HG03442 (cell line): ENCODE results near the gene CFAP210.
"Not testable (repeated sequence)": the region's sequence is repeated elsewhere in the genome, so short reads cannot be mapped to it uniquely, and the experiment has no call there.

Source experiments
- ATAC-seq: cut with Tn5 transposase; IDR thresholded peaks from one replicate; pipeline ENCODE4 v1.9.1; 2021; ENCODE audit warnings: mild to moderate bottlenecking, moderate library complexity; ENCODE audit not compliant: unreplicated experiment

Gene CFAP210

DNA sequence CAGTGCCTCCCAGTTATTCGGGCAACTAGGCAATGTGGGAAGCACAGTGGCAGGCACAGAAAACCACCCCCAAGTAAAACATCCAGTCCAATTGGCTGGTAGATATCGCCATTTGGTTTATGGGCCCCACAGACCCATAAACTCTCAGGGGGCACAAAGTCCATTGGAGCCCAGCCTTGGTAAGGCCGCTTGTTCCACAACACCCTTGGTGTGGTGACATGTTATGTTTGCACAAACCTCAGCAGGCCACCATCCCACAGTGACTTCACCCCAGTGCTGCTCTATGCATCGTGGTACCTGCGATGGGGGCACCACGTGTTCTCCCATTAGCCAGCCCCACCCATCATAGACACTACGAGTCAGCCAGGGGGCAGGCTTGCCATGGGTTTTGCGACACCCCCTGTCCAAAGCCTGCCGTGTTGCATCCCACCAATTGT, 18.6 kb upstream of the CFAP210 start:
- no peak for ATAC-seq

DNA sequence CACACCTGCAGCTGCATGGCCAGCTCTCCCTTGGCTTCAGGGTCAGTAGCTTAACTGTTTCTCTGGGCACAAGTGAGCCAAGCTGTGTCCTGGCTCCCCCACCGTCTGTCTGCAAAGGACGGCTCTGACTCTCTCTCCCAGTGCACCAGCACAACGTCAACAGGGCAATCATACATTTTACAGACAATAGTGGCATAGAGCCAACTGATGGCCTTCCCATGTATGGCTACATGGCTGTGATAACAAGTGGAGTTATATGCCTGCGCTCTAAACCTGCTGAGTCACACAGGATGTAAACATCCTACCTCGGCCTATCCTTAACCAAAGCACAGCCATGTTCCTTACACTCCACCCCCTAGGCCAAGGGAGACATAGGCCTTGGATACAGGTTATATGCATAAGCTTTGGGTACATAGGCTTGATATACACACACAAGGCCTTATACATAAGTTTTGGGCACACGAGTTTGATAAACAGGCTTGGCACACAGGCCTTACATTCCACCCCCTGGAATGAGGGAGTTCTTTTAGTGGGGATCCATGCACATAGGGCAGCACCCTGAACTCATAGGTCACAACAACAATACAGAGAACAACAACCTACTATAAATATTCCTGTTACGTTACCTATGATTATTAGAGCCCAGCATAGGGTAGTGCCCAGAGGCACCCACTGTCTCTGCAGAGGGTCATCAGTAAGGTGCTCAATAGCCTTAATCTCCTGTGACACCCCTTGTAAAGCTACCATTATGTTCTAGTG, 17.7 kb upstream of the CFAP210 start:
- ATAC-seq: no peak

DNA sequence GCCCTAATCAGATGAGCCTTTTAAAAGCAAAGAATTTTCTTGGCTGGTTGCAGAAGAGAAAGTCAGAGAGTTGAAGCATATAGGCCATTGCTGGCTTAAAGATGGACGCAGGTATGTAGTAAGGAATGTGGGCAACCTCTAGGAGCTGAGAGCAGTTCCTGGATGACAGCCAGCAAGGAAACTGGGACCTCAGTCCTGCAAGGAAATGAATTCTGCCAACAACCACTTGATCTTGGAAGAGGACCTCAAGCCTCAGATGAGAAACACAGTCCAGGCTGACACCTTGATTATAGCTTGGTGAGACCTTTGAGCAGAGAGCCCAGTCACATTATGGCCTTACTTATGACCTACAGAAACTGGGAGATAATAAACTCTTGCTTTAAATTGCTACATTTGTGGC, 15.8 kb upstream of the CFAP210 start:
- no peak for ATAC-seq

DNA sequence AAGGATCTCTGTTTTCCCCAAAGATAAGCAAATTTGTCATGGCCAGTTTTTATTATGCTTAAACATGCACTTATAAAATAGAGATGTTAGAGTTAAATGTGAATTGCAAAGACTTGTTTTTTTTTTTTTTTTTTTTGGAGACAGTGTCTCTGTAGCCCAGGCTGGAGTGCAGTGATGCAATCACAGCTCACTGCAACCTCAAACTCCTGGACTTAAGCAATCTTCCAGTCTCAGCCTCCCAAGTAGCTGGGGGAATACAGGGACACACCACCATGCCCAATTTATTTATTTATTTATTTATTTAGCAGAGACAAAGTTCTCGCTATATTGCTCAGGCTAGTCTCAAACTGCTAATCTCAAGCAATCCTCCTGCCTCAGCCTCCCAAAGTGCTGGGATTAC, 15.1 kb upstream of the CFAP210 start:
- ATAC-seq: no peak

DNA sequence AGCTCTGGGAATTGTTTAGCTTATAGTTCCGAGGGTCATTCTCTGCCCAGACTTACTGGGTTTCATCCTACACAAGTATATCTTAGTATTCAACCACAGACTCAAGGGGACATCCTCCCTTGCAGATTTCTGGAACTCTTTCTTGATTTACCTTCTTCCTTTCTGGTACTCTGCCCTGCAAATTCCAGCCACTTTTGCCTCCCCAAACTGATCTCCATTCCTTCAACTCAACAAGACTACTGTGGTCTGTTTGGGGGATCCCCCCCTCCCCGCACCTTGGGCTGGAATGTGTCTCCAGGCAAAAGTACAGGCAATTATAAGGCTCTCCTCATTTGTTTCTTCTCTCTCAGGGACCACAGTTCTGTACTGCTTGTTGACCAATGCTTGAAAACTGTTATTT, 13.4 kb upstream of the CFAP210 start:
- no peak for ATAC-seq

DNA sequence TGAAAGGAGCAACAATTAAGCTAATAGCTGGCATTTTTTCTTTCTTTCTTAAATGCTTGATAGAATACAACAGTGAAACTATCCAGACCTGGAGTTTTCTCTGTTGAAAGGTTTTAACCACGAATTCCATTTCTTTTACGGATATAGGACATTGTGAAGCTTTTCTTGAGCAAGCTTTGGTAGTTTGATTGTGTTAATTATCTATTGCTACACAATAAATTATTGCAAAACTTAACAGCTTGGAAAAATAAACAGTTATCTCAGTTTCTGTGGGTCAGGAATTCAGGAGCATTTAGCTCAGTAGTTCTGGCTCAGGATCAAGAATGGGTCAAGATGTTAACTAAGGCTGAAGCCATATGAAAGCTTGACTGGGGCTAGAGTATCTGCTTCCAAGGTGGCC, 11.7 kb upstream of the CFAP210 start:
- no peak for ATAC-seq

DNA sequence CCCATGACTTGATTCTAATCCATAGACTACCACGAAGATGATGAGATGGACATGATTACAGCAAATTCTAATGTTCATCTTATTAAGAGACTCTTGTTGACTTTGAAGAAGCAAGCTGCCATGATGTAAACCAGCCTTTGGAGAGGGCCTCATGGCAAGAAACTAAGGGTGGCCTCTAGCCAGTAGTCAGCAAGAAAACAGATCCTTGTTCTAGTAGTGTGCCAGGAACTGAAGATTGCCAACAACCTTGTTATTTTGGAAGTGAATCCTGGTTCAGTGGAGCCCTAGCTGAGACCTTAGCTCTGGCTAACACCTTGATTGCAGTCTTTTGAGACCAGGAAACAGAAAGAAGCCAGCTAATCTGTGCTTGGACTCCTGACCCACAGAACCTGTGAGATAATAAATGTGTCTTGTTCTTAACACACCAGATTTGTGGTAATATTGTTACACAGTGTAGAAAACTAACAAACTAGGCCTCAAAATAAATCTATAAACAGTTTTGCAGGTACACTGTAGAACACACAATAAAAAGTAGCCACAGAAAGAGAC, 10.0 kb upstream of the CFAP210 start:
- no peak for ATAC-seq

DNA sequence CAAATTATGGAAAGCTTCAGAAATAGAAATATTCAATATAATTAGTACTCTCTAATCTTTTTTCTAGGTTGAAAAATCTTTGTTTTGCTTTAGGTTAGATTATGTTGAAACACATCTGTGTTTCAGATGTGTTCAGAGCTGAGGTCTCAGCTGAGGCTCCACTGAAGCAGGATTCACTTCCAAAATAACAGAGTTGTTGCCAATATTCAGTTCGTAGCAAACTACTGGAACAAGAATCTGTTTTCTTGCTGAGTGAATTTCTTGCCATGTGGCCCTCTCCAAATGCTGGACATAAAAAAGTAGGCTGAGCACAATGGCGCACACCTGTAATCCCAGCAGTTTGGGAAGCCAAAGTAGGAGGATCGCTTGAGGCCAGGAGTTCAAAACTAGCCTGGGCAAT, 8.8 kb upstream of the CFAP210 start:
- no peak for ATAC-seq

DNA sequence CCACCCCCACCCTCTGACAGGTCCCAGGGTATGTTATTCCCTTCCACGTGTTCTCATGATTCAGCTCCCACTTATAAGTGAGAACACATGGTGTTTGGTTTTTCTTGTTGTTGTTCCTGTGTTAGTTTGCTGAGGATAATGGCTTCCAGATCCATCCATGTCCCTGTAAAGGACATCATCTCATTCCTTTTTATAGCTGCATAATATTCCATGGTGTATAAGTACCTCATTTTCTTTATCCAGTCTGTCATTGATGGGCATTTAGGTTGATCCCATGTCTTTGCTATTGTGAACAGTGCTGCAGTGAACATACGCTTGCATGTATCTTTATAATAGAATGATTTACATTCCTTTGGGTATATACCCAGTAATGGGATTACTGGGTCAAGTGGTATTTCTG, 5.0 kb upstream of the CFAP210 start:
- ATAC-seq: not testable (repeated sequence)

DNA sequence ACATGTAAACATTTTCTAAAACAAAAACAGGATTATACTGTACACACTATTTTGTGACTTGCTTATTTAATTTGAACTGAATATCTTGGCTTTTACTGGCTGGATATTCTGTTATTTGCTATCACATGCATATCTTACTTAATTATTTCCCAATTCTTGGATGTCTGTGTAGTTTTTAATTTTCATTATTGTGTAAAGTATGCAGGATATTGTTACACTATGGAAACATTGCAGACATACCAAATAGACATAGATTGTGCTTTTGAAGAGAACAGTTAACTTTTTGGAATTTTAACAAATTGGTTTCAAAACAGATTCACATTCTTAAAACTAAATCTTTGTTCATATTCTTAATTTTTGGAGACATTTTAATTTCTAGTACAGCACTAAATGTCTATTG, 2.2 kb upstream of the CFAP210 start:
- no peak for ATAC-seq

DNA sequence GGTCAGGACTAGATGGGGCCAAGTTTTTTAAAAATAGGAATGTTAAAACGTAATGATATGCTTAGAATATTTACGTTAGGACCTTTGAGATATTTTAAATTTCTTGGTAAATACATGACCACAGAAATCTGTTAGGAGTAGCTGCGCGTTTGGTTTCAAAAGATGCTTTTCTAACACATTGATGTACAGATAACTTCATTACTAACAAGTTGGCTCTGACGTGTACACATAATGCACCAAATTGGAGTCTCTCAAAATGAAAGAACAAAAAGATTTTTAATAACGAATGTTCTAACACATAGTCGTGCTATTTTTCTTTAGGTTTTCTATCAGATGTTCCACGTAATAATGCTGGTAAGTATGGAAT, 672 bp upstream of the CFAP210 start:
- no peak for ATAC-seq

DNA sequence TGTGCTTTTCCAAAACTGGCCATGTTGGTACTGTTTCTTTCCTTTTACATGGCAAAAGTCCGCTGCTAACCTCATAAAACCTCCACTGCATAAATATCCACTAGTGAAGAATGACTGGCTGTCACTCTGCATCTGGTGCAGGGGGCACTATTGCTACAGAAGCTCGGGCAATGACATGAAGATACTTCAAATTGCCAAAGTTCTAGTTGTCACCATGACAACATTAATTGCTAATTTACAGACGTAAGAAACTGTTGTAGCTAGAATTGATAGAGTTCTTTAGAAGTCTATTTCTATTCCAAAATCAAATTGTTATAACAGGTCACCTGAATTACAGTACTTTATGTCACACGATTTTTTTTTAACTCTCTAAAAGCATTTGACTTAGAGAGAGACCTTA, 845 bp downstream of the CFAP210 start:
- no peak for ATAC-seq

DNA sequence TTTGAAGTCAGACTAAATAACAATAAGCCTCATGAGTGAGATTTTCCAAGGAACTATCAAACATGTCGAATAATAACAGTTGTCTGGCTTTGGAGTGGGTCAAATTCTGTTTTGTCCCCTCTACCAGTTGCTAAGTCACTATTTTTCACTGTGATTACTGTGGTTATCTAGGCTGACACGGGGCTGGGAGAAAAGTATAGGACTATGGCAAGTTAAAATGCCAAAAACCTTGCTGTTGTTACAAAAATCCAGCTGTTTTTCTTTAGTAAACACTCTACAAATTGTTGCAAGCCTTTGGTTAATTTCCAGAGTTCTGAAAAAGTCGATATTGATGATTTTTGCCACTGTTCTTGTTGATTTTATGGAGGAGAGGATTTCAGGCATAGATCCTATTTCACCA, 1.5 kb downstream of the CFAP210 start:
- ATAC-seq: no peak

DNA sequence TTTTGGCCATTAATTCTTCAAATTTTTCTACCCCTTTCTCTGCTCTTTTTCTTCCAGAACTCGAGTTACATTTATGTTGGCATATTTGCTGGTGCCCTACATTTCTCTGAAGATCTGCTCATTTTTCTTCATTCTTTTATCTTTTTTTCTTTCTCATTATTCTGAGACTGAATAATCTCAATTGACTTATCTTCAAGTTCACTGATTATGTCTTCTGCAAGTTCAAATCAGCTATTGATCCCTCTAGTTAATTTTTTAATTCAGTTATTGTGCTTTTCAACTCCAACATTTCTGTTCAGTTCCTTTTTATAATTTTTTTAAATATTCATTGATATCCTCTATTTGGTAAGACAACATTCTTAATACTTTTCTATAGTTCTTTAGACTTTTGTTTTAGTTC, 3.2 kb downstream of the CFAP210 start:
- ATAC-seq: no peak

DNA sequence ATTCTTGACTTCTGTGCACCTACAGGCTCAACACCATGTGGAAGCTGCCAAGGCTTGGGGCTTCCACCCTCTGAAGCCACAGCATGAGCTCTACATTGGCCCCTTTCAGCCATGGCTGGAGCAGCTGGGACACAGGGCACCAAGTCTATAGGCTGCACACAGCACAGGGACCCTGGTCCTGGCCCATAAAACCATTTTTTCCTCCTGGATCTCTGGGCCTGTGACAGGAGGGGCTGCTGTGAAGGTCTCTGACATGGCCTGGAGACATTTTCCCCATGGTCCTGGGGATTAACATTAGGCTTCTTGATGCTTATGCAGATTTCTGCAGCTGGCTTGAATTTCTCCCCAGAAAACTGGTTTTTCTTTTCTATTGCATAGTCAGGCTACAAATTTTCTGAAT, 6.3 kb downstream of the CFAP210 start:
- not testable (repeated sequence) for ATAC-seq

DNA sequence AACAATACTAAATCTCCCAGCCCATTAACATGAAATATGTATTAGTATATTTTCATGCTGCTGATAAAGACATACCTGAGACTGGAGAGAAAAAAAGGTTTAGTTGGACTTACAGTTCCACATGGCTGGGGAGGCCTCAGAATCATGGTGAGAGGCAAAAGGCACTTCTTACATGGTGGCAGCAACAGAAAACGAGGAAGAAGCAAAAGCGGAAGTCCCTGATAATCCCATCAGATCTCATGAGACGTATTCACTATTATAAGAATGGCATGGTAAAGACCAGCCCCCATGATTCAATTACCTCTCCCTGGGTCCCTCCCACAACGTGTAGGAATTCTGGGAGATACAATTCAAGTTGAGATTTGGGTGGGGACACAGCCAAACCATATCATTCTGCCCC, 7.4 kb downstream of the CFAP210 start:
- ATAC-seq: not testable (repeated sequence)

DNA sequence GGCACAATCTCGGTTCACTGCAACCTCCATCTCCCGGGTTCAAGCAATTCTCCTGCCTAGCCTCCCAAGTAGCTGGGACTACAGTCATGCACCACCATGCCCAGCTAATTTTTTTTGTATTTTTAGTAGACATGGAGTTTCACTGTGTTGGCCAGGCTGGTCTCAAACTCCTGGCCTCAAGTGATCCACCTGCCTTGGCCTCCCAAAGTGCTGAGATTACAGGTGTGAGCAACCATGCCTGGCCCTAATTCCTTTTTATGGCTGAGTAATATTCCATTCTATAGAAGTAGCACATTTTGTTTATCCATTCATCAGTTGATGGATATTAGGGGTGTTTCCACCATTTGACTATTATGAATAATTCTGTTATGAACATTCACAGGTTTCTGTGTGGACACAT, 9.5 kb downstream of the CFAP210 start:
- ATAC-seq: not testable (repeated sequence)

DNA sequence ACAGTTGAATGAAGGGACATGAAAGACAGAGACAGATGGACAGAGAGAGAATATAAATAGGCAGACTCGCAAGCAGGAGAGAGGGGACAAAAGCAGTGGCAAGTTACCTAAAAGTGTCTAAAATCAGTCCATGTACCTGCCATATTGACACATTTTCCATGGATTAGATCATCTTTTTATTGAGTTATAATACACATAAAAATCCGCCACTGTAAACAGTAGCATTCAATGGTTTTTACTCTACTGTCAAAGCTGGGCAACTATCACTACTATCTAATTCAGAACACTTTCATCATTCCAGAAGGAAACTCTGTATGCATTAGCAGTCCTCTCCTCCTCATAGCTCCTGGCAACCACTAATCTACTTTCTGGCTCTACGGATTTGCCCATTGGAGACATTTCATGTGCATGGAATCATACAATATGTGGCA, 10.1 kb downstream of the CFAP210 start:
- no peak for ATAC-seq

DNA sequence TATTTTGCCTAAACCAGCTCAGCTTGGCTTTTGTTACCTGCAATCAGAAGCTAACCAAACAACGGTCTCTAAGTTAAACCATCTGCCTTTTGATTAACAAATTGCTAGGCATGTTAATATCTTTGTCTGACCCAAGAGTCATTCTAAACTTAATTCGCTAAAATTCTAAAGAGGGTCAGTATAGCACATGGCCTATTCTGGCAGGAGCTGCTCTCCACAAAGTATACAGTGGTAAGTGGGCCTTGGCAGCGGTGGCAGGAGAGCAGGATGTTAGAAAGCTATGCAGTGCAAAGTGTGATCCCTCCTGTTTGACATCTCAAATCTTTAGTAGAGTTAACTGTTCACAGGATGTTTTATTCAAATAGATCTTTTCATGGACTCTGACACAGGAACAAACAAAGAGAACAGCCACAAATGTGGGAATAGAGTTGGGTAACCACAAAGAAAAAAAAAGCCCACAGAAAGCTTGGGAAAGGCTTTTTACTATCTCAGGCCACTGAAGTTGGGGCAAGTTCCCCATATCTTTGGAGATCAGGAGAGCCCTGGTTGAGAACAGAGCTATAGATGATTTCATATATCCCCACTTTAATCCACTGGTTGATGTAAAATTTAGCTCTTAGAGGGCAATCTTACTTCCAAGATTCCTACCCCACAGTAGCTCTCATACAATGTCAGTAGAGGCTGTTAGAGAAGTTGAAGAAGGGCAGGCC, 10.6 kb downstream of the CFAP210 start:
- ATAC-seq: no peak

DNA sequence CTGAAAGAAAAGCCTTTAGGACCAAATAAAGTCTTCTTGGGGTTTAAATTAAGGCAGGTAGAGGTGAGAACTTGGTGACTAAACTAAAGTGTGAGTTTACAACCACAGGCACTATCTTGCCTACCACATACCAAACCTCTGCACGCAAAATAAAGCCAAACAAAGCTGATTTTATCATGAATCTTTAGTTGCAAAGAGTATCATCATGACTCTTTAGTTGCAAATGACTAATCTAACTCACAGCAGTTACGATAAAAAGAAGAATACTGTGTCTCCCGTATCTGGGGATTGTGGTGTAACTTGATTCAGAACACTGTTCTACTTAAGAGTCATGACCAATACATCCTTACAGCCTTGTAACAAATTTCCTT, 11.2 kb downstream of the CFAP210 start:
- no peak for ATAC-seq

DNA sequence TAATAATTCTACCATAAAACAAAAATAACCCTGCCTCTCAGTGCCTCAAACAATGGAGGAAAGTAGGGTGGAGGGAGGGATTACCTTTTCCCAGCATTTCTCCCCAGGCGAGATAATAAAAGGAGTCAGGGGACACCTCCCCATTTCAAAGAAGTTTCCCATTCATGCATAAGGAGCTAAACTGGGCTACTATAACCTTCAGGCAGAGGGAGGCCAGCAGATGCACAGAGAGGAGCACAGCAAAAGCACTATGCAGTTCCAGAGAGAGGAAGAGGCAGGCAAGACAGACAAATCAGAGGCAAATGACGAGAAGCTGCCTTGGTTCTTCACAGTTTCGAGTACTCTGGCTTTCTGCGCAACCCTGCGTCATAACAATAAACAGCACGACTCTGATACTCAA, 17.4 kb downstream of the CFAP210 start:
- ATAC-seq: no peak

DNA sequence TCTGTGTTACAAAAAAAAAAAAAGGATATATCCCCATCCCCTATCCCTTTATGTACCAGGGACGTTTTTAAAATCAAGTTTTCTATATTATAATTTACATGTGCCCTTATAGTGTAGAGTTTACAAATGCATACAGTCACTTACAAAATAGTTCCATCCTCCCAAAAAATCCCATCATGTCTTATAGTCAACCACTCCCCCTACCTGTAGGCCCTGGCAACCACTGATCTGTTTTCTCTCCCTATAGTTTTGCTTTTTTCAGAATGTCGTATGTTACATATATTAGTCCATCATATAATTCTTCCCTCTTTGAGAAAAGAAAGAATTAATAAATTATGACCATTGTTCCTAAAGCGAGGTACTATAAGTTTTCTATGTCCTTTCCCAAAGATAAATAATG, 17.8 kb downstream of the CFAP210 start:
- no peak for ATAC-seq
